Pancreas (tissue), 10 donors: Measurements from ENCODE around the gene AKAP13. TPM values are rescaled to one million over a fixed set of nuclear protein-coding genes. Genes with fewer than 3 reads are reported as not detected.
"Not testable (repeated sequence)": the region's sequence is repeated elsewhere in the genome, so short reads cannot be mapped to it uniquely, and the experiment has no call there.

Source experiments
- ATAC-seq, 4 donors: fragments of 200-7000 bp; cut with Tn5 transposase; one replicate each; pipeline versions ENCODE4 v1.8.0 to v1.9.1; 2020; ENCODE audit warnings: mild to moderate bottlenecking in 4 of 4, moderate library complexity in 4 of 4
- DNase-seq, 6 donors: peaks; one replicate each; pipeline ENCODE4 v3.0.0-alpha.2; 2020
- FAIRE-seq: peaks from 2 replicates; lab custom pipeline; 2012; peaks lifted over from hg19 to GRCh38; lab: Jason Lieb, UNC
- H3K27ac ChIP-seq, 4 donors: fragments of 200-600 bp; sonication (generic); 1 replicate in 3 of 4; 2 replicates in 1 of 4; pipeline versions ENCODE4 v1.5.0 to v1.8.0; 2020
- H3K27me3 ChIP-seq, 4 donors: fragments of 200-600 bp; one replicate each; pipeline ENCODE4 v1.8.0; 2021
- H3K36me3 ChIP-seq, 3 donors: fragments of 200-600 bp; sonication (generic) in 1 of 3; one replicate each; pipeline versions ENCODE4 v1.5.0 to v1.8.0; 2020 to 2021
- H3K4me1 ChIP-seq, 3 donors: fragments of 200-600 bp; one replicate each; pipeline ENCODE4 v1.8.0; 2021
- H3K4me3 ChIP-seq, 4 donors: fragments of 200-600 bp; sonication (generic) in 2 of 4; one replicate each; pipeline versions ENCODE4 v1.5.0 to v1.8.0; 2020 to 2021
- H3K9me3 ChIP-seq, 4 donors: fragments of 200-600 bp; one replicate each; pipeline ENCODE4 v1.8.0; 2021
- WGBS, 2 donors: extraction: QIAGEN DNeasy Blood & Tissue Kit; methylation state at CpG; one replicate each; pipeline ENCODE4 v1.1.7; 2013; 5-methylcytosine and 5-hydroxymethylcytosine counted together
- intact Hi-C, 3 donors: fragments of 100-400 bp; cut with DNase I; formaldehyde crosslinking; loops; one replicate each; pipeline versions ENCODE4 v1.11.1 to v1.14.2; 2022
- polyA plus RNA-seq, 2 donors: library from polyadenylated mRNA; stranded (reverse); fragments of 200-250 nt; gene quantifications; one replicate each; pipeline ENCODE4 v1.2.3, GENCODE V29; 2013
- total RNA-seq, 6 donors: library from RNA; stranded (reverse); fragmentation: NEBNext Ultra II Directional in 4 of 6; extraction: Animal tissue kit (Norgen Biotek cat#: 25700) in 4 of 6; gene quantifications; one replicate each; pipeline versions ENCODE4 v1.2.1 to v1.2.4, GENCODE V29; 2021 to 2023
- TF ChIP-seq, protein P1 (sequence below), 4 donors: fragments of 200-600 bp; sonication (generic) in 3 of 4; IDR thresholded peaks; one replicate each; pipeline versions ENCODE4 v1.5.0 to v1.8.0; 2021; ENCODE audit warnings: antibody characterized with exemption in 4 of 4
- donor health status: healthy with polysubstance abuse.
- donor health status: DM: no; HTN: no; CAD: no; lungs with moderate emphysema.
- donor health status: DM: no; HTN: no; CAD: no.
- donor health status: control.
- donor health status: control.
- donor health status: Bipolar disorder and iron deficiency.
- donor health status: DM: yes; HTN: yes; CAD: no.
- donor health status: DM: no; HTN: no; CAD: no.
- donor health status: DM: no; HTN: no; CAD: no.
- donor health status: DM: yes; HTN: yes; CAD: no.

Gene AKAP13
- total and polyA plus RNA-seq, 8 donors: 64.9 to 139 (median 89.9) TPM

DNA sequence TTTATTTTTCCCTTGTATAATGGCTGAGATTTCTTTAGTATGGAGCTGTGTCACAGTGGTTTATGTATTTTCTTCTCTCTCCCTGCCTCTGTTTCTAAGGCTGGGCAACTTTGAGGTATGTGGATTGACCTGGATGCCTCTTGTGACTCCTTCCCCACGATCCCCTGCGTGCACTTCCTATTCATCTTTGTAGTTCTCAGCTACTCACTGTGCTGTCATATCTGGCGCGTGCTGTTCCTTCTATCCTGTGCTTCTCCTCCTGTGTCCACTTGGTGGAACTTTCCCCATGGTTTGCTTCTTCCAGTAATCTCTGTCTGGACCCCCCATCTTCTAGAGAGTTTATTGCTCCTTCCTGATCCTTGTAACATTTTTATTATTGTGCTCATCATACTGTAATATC is 97.3 kb downstream of the AKAP13 start:
- Histone ChIP-seq H3K4me1 (peaks cover 0 to 12% (median 0%) of the 10 kb centered on the region in 3 donors), H3K4me3 (no peak overlapping the region), H3K27me3 (no peaks in the 10 kb centered on the region), H3K9me3 (no peaks in the 10 kb centered on the region), H3K27ac (no peak overlapping the region), H3K36me3 (no peaks in the 10 kb centered on the region)
- no peak for ATAC-seq
- TF ChIP-seq, protein P1, sequence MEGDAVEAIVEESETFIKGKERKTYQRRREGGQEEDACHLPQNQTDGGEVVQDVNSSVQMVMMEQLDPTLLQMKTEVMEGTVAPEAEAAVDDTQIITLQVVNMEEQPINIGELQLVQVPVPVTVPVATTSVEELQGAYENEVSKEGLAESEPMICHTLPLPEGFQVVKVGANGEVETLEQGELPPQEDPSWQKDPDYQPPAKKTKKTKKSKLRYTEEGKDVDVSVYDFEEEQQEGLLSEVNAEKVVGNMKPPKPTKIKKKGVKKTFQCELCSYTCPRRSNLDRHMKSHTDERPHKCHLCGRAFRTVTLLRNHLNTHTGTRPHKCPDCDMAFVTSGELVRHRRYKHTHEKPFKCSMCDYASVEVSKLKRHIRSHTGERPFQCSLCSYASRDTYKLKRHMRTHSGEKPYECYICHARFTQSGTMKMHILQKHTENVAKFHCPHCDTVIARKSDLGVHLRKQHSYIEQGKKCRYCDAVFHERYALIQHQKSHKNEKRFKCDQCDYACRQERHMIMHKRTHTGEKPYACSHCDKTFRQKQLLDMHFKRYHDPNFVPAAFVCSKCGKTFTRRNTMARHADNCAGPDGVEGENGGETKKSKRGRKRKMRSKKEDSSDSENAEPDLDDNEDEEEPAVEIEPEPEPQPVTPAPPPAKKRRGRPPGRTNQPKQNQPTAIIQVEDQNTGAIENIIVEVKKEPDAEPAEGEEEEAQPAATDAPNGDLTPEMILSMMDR (IDR thresholded peaks at IDR 0.05): no peak
- no peak for FAIRE-seq
- intact Hi-C loops: no loop called here
- 71 to 73% methylated on average over 4 of the region's 4 CpGs for WGBS, 2 donors
- no peak for DNase-seq

DNA sequence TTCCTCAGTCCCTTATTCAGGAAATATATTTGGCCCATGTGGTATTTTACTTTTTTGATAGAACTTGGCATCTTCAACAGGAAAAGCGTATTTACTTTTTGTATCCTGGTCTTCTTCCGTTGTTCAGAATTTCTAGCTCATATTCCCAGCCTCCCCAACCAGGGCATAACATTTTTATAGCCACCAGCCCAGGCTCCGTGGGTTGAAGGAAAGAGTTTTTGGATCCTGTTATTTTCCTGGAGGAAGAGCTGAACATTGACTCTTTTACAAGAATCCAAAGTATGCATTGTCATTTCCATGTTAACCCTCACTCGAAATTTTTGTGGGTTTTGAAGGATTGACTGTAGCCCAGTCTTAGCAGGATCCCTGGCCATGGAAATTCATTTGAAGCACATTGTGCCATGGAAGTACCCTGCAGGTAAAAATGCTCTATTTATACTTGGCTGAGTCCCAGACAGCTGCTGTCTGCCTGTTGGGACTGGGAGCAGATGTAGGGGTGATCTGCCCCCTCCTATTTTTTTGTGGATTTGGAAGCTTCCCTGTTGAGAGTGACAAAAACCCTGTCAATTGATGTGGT is 98.8 kb downstream of the AKAP13 start:
- Histone ChIP-seq H3K4me1 (peaks cover 0 to 6% (median 0%) of the 10 kb centered on the region in 3 donors), H3K4me3 (no peak overlapping the region), H3K9me3 (no peaks in the 10 kb centered on the region), H3K27ac (no peak overlapping the region), H3K27me3 (no peaks in the 10 kb centered on the region), H3K36me3 (no peaks in the 10 kb centered on the region)
- WGBS, 2 donors: 39 to 41% methylated on average over 4 of the region's 4 CpGs
- FAIRE-seq (no peak), ATAC-seq (no peak), DNase-seq (no peak)
- intact Hi-C loops: no loop called here
- TF ChIP-seq, protein P1 (IDR thresholded peaks at IDR 0.05): no peak

DNA sequence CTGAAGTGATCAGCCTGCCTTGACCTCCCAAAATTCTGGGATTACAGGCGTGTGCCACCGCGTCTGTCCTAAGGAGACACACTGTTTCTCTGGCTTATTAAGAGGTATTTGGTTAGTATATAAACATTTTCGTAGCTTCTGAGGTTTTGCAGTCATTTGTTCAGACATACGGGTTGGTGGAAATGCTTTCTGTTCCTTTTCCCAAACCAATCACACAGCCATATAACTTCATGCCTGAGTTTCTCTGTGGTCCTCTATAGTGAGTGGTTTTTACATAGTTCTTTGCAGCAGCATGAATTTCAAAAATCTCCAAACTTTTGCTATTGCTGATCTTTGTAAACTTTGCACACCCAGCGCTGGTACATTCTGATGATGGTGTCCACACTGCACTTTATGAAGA is 100.5 kb downstream of the AKAP13 start:
- intact Hi-C loops: no loop called here
- ATAC-seq (no peak), FAIRE-seq (no peak), DNase-seq (no peak)
- Histone ChIP-seq H3K4me1 (peaks cover 0 to 4% (median 0%) of the 10 kb centered on the region in 3 donors), H3K36me3 (no peaks in the 10 kb centered on the region), H3K9me3 (no peaks in the 10 kb centered on the region), H3K4me3 (no peak overlapping the region), H3K27ac (no peak overlapping the region), H3K27me3 (no peaks in the 10 kb centered on the region)
- TF ChIP-seq, protein P1 (IDR thresholded peaks at IDR 0.05): no peak
- 88 to 90% methylated on average over 6 of the region's 6 CpGs for WGBS, 2 donors

DNA sequence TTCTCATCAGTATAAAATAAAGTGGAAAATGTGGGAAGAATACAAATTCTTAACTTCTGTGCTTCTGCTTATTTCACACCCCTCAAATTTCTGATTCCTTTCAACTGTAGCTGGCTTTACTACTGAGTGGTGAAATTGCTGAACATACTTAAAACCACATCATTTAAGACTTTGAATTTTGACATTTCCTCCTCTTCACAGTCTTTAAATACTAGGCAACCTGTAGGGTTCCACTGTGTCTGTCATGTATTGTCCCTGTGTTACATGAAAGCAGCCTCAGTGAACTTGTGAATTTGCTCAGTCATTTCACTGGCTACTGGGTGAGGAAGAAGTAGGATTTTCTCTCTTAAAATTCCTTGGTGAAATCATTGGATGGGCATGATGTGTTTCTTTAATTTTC is 101.1 kb downstream of the AKAP13 start:
- H3K4me1 ChIP-seq, H3K4me3 ChIP-seq, intact Hi-C loops, DNase-seq, H3K27ac ChIP-seq, H3K9me3 ChIP-seq, H3K27me3 ChIP-seq, H3K36me3 ChIP-seq, ATAC-seq, FAIRE-seq: not testable (repeated sequence)

DNA sequence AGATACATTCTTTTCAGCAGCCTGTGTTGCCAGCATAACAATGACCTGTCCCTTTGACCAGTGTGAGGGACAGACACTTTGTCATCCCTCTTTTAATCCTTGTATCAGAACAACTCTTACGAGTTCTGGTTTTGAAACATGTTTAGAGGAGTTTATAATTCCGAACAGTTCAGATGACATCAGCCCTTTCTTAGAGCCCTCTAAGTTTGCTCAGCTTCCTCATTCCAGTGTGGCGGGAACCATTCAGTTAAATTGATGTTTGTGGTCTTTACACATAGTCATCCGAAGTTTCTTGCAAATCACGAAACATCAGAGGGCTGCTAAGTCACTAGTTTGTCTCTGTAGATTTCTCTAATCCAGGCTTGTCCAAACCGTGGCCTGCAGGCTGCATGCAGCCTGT is 102.5 kb downstream of the AKAP13 start:
- H3K4me1 ChIP-seq: peaks cover 0 to 4% (median 0%) of the 10 kb centered on the region in 3 donors
- intact Hi-C loops: no loop called here
- no peaks in the 10 kb centered on the region for H3K9me3 ChIP-seq
- H3K4me3 ChIP-seq: no peak overlapping the region
- no peaks in the 10 kb centered on the region for H3K27me3 ChIP-seq
- FAIRE-seq (no peak), ATAC-seq (peak in 3 of 4 donors; percentile 54 to 71 (median 67)), DNase-seq (no peak)
- TF ChIP-seq, protein P1 (IDR thresholded peaks at IDR 0.05): no peak
- peak overlapping the region in 3 of 4 donors; percentile 16 to 55 (median 30) for H3K27ac ChIP-seq
- WGBS, 2 donors: 57 to 62% methylated on average over 6 of the region's 6 CpGs
- no peaks in the 10 kb centered on the region for H3K36me3 ChIP-seq

DNA sequence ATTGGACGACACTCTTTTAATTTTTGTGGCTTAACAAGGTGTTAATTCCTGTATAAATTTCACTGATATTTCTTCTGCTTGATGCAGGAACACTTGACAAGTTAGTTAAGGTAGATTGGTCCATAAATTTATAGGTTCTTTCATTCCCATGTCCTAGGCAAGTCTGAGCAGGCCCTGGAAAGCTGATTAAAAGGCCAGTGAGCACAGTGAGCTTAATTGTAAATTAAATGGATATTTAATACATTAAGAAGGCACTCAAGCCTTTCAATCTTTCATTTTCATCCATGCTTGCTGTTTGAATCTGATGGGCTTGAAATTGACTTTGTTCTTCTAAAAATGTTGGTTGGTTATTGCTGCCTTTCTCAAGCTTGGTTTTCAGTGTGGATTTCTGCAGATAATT is 103.6 kb downstream of the AKAP13 start:
- H3K4me1 ChIP-seq, intact Hi-C loops: not testable (repeated sequence)

DNA sequence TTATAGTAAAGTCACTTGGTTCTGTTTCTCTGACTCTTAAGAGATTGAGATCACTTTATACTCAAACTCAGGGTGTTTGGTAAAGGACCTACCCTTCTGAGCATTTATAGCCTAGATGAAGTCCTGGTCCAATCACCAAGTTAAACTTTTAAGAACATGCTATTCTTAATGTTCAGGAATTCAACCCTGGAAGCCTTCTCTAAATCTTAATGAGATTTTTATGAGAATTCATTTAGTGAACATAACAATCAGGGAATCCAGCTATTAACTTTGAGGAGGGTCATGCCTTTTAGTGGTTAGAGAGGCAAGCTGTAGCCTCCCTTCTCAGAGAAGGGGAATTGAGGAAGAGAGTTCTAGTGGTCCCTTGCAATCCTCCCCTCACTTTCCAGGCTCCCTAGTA is 104.5 kb downstream of the AKAP13 start:
- ATAC-seq, H3K9me3 ChIP-seq, H3K4me3 ChIP-seq, DNase-seq, H3K4me1 ChIP-seq, H3K27me3 ChIP-seq, intact Hi-C loops, FAIRE-seq, H3K36me3 ChIP-seq, H3K27ac ChIP-seq: not testable (repeated sequence)

More for the DNA sequence above, 103.6 kb downstream of the AKAP13 start:
- H3K27me3 ChIP-seq, H3K4me3 ChIP-seq, FAIRE-seq, ATAC-seq, H3K36me3 ChIP-seq, DNase-seq, H3K27ac ChIP-seq, H3K9me3 ChIP-seq: not testable (repeated sequence)
- 91 to 100% methylated on average over 1 of the region's 1 CpG for WGBS, 2 donors
